ENCODE data around the gene CMIP. TPM values are rescaled to one million over a fixed set of nuclear protein-coding genes. Genes with fewer than 3 reads are reported as not detected.

The CMIP gene
- polyA plus RNA-seq, 3 donors: 37.2 to 42.7 (median 38.1) TPM

DNA sequence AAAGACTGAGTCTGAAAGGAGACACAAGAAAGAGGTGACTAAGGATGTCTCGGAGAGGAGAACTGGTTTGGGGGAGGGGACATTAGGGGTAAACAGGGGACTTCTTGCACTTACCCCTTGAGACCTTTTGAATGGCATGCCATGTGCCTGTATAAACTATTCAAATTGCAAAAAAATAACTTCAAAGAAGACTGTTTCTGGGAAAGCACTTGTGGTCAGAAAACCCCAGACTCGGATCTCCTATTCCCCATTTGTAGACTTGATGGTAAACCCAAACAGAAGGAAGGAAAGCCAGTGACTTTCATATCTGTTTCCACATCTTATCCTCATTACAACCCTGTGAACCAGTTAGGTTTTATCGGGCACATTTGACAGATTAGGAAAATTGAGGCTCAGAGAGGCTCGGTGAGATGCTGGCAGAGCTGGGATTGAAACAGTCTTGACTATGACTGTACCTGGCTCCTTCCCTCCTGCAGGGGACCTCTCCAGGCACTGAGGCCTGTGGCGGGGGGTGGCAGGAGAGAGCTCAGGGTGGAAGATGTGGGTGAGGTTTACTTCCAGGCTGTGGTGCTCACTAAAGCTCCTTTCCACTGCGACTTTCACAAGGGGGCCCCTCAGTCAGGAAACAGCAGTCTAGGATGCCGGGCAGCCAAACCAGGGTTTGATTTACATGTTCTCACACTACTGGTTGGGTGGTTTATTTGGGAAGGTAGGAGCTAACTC is 304.0 kb downstream of the CMIP start:
- no peak for DNase-seq (ENCODE audit: low read depth in 3 of 3, low spot score in 2 of 3)

GRCh38 chr16:81752225-81752875 is 307.7 kb downstream of the CMIP start:
- DNase-seq (ENCODE audit: low read depth in 3 of 3, low spot score in 2 of 3): no peak

GRCh38 chr16:81752876-81753227 is 308.2 kb downstream of the CMIP start:
- DNase-seq (ENCODE audit: low read depth in 3 of 3, low spot score in 2 of 3): no peak

DNA sequence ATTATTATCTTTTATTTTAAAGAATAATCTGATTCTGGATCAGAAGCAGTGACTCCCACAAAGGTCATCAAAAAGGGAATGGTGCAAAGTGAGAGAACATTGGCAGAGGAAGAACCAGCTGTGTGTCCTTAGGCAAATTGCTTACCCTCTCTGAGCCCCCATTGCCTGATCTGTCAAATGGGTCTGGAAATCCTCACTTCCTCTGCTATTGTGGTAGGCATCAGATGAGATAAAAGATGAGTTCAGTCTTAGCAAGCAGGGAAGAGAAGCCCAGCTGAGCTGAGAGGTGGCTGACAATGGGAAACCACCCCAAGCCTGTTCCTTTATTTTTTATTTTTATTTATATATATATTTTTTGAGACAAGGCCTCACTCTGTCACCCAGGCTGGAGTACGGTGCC is 310.2 kb downstream of the CMIP start:
- DNase-seq (ENCODE audit: low read depth in 3 of 3, low spot score in 2 of 3): no peak

- no peak for DNase-seq (ENCODE audit: low read depth in 3 of 3, low spot score in 2 of 3)
Observed at GRCh38 chr16:81755915-81756614, 311.5 kb downstream of the CMIP start.

DNA sequence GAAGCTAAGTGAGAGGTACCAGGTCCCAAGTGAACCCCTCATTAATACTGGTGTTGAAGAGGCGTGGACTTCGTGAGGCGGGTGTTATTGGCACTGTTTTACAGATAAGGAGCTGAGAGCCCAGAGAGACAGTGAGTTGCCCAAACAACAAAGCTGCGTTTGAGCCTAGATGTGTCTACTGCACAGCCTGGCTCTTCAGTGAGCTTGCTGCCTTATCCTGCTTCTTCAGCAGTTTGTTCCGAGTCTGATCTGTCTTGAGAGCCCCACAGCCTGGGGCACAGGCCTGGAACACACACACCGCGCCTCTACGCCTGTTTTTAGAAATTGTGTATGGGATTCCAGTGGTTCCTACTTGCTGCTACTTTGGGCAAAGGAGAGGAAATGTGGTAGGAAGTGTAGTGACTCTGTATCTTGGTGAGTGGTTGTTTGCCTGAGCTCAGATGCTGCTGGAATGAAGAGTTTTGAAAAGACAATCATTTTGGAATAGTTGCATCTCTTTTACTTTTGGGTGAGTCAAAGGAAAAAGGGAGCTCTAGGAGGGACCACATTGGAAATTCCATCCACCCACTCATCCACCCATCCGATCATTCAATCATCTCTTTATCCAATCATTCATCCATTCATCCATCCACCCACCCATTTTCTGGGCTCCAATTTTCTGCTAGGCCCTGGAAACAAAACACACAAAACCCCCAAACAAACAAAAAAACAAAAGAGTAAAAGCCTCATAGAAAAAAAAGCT is 312.2 kb downstream of the CMIP start:
- no peak for DNase-seq (ENCODE audit: low read depth in 3 of 3, low spot score in 2 of 3)

GRCh38 chr16:81758376-81758775 is 313.8 kb downstream of the CMIP start:
- no peak for DNase-seq (ENCODE audit: low read depth in 3 of 3, low spot score in 2 of 3)

Other genes with a start within 250 kb of the CMIP start
- gene BCO1, start 206.1 kb upstream of the CMIP start, polyA plus RNA-seq (ENCODE audit: insufficient read length in 3 of 3): 1 to 10 TPM; 2.5 to 2.6 (median 2.5) TPM
- gene GAN, start 129.8 kb upstream of the CMIP start, polyA plus RNA-seq (ENCODE audit: insufficient read length in 3 of 3): 1 to 10 TPM; 2.1 to 2.6 (median 2.1) TPM

All from right renal cortex interstitium (tissue), 3 donors.